GM23338 (cell line): ENCODE measurements around the gene GOLGA6C. TPM values are rescaled to one million over a fixed set of nuclear protein-coding genes. Genes with fewer than 3 reads are reported as not detected.

ENCODE experiments used
- ATAC-seq: fragments of 200-7000 bp; cut with Tn5 transposase; 3 replicates; pipeline ENCODE4 v1.9.1; 2020
- DNase-seq: peaks from one replicate; pipeline ENCODE4 v3.0.0-alpha.2; 2015; ENCODE audit warnings: low spot score
- H2AFZ ChIP-seq: fragments of 200-600 bp; sonication (generic); 2 replicates; pipeline ENCODE4 v1.8.0; 2016; ENCODE audit warnings: antibody characterized with exemption, mild to moderate bottlenecking, moderate library complexity
- H3F3A ChIP-seq: fragments of 200-600 bp; sonication (generic); replicated peaks from 2 replicates; pipeline ENCODE4 v1.8.0; 2017; ENCODE audit warnings: antibody characterized with exemption, mixed run types, low read depth
- H3K27ac ChIP-seq: fragments of 200-600 bp; sonication (generic); 2 replicates; pipeline ENCODE4 v1.6.1; 2016; ENCODE audit warnings: low read depth
- H3K27me3 ChIP-seq: fragments of 200-600 bp; sonication (generic); 2 replicates; pipeline ENCODE4 v1.8.0; 2016; ENCODE audit warnings: mild to moderate bottlenecking, mixed run types, moderate library complexity; ENCODE audit not compliant: insufficient read depth
- H3K36me3 ChIP-seq: fragments of 200-600 bp; sonication (generic); 2 replicates; pipeline ENCODE4 v1.8.0; 2016; ENCODE audit warnings: mild to moderate bottlenecking; ENCODE audit not compliant: insufficient read depth
- H3K4me1 ChIP-seq: fragments of 200-600 bp; sonication (generic); 2 replicates; pipeline ENCODE4 v1.8.0; 2016; ENCODE audit warnings: mild to moderate bottlenecking, moderate library complexity; ENCODE audit not compliant: insufficient read depth
- H3K4me2 ChIP-seq: fragments of 200-600 bp; sonication (generic); 2 replicates; pipeline ENCODE4 v1.7.1; 2017; ENCODE audit warnings: mixed run types
- H3K4me3 ChIP-seq: fragments of 200-600 bp; sonication (generic); 2 replicates; pipeline ENCODE4 v1.6.1; 2016; ENCODE audit warnings: mixed run types
- H3K79me2 ChIP-seq: fragments of 200-600 bp; sonication (generic); replicated peaks from 2 replicates; pipeline ENCODE4 v1.8.0; 2017; ENCODE audit warnings: mild to moderate bottlenecking; ENCODE audit not compliant: insufficient read depth
- H3K9me2 ChIP-seq: fragments of 200-600 bp; sonication (generic); 2 replicates; pipeline ENCODE4 v1.8.0; 2017; ENCODE audit not compliant: insufficient read depth
- H4K20me1 ChIP-seq: fragments of 200-600 bp; sonication (generic); replicated peaks from 2 replicates; pipeline ENCODE4 v1.8.0; 2017; ENCODE audit warnings: mild to moderate bottlenecking; ENCODE audit not compliant: insufficient read depth
- H3K27ac Mint-ChIP-seq: 2 replicates; pipeline ENCODE4 v1.8.0; 2020; ENCODE audit warnings: inconsistent platforms, mild to moderate bottlenecking, moderate library complexity, mixed read lengths
- H3K27me3 Mint-ChIP-seq: 3 replicates; pipeline ENCODE4 v1.8.0; 2022; ENCODE audit warnings: low read depth, mild to moderate bottlenecking, moderate library complexity, mixed read lengths, inconsistent platforms; ENCODE audit not compliant: insufficient read depth, poor library complexity
- H3K36me3 Mint-ChIP-seq: 3 replicates; pipeline ENCODE4 v1.8.0; 2021; ENCODE audit warnings: low read depth, mild to moderate bottlenecking, inconsistent platforms, moderate library complexity, mixed read lengths
- H3K4me1 Mint-ChIP-seq: 3 replicates; pipeline ENCODE4 v1.8.0; 2020; ENCODE audit warnings: mild to moderate bottlenecking, inconsistent platforms, mixed read lengths
- H3K4me3 Mint-ChIP-seq: 3 replicates; pipeline ENCODE4 v1.8.0; 2021; ENCODE audit warnings: moderate library complexity, mild to moderate bottlenecking, inconsistent platforms, mixed read lengths
- H3K9me3 Mint-ChIP-seq: 3 replicates; pipeline ENCODE4 v1.8.0; 2020; ENCODE audit warnings: moderate library complexity, mild to moderate bottlenecking, inconsistent platforms, mixed read lengths
- CREB1 ChIP-seq: fragments of 250-450 bp; sonication (Bioruptor Pico); IDR thresholded peaks from 2 replicates; pipeline ENCODE4 v1.5.0; 2020; ENCODE audit warnings: low read depth, mild to moderate bottlenecking, moderate library complexity
- EZH2 ChIP-seq: fragments of 200-600 bp; sonication (generic); IDR thresholded peaks from one replicate; pipeline ENCODE4 v1.8.0; 2017; ENCODE audit warnings: antibody characterized with exemption, mild to moderate bottlenecking, low read depth; ENCODE audit not compliant: unreplicated experiment
- EZH2phosphoT487 ChIP-seq: fragments of 200-600 bp; sonication (generic); IDR thresholded peaks from one replicate; pipeline ENCODE4 v1.8.1; 2018; ENCODE audit warnings: antibody characterized with exemption; ENCODE audit not compliant: unreplicated experiment
- JUNB ChIP-seq: IDR thresholded peaks from one replicate; pipeline ENCODE4 v1.6.1; 2016; ENCODE audit warnings: antibody characterized with exemption; ENCODE audit not compliant: unreplicated experiment
- NANOG ChIP-seq: IDR thresholded peaks from 2 replicates; pipeline ENCODE4 v1.6.1; 2016; ENCODE audit warnings: antibody characterized with exemption, borderline replicate concordance
- POLR2AphosphoS5 ChIP-seq: IDR thresholded peaks from 2 replicates; pipeline ENCODE4 v1.6.1; 2016; ENCODE audit warnings: antibody characterized with exemption, low read depth
- STAT1 ChIP-seq: IDR thresholded peaks from one replicate; pipeline ENCODE4 v1.6.1; 2016; ENCODE audit warnings: antibody characterized with exemption; ENCODE audit not compliant: unreplicated experiment
- ZNF114 ChIP-seq: fragments of 250-450 bp; sonication (Bioruptor Pico); IDR thresholded peaks from 2 replicates; pipeline ENCODE4 v1.5.0; 2020; ENCODE audit warnings: mild to moderate bottlenecking, moderate library complexity
- ZNF331 ChIP-seq: fragments of 250-450 bp; sonication (Bioruptor Pico); IDR thresholded peaks from 2 replicates; pipeline ENCODE4 v1.5.0; 2020; ENCODE audit warnings: low read depth, mild to moderate bottlenecking, moderate library complexity
- polyA plus RNA-seq: library from polyadenylated mRNA; unstranded; fragments of >200 nt; fragmentation: Nextera tagmentation; extraction: Ambion mirVana; gene quantifications from 2 replicates; pipeline ENCODE4 v1.2.1, GENCODE V29; 2016
- total RNA-seq: library from RNA; depleted of rRNA; stranded (reverse); fragments of >200 nt; shearing (Covaris generic); gene quantifications from 2 replicates; pipeline ENCODE4 v1.2.3, GENCODE V29; 2014
- TF ChIP-seq, protein P1 (sequence below): IDR thresholded peaks from one replicate; pipeline ENCODE4 v1.6.1; 2018; ENCODE audit warnings: antibody characterized with exemption; ENCODE audit not compliant: unreplicated experiment
- TF ChIP-seq, protein P2 (sequence below), 2 experiments: fragments of 200-600 bp in 1 of 2; sonication (generic) in 1 of 2; conservative IDR thresholded peaks; 2 replicates each; pipeline versions ENCODE4 v1.5.1 to v1.6.1; 2016 to 2017; ENCODE audit warnings: antibody characterized with exemption in 2 of 2, low read depth in 2 of 2, mild to moderate bottlenecking in 2 of 2, moderate library complexity in 1 of 2
- TF ChIP-seq, protein P3 (sequence below): IDR thresholded peaks from 2 replicates; pipeline ENCODE4 v1.6.1; 2016; ENCODE audit warnings: antibody characterized with exemption
- TF ChIP-seq, protein P4 (sequence below): fragments of 250-450 bp; sonication (Bioruptor Pico); IDR thresholded peaks from 2 replicates; pipeline ENCODE4 v1.5.0; 2020; ENCODE audit warnings: mild to moderate bottlenecking, moderate library complexity

Gene GOLGA6C
- total and polyA plus RNA-seq, 2 experiments from 2014 or later: 0.34 to 1.3 TPM

DNA sequence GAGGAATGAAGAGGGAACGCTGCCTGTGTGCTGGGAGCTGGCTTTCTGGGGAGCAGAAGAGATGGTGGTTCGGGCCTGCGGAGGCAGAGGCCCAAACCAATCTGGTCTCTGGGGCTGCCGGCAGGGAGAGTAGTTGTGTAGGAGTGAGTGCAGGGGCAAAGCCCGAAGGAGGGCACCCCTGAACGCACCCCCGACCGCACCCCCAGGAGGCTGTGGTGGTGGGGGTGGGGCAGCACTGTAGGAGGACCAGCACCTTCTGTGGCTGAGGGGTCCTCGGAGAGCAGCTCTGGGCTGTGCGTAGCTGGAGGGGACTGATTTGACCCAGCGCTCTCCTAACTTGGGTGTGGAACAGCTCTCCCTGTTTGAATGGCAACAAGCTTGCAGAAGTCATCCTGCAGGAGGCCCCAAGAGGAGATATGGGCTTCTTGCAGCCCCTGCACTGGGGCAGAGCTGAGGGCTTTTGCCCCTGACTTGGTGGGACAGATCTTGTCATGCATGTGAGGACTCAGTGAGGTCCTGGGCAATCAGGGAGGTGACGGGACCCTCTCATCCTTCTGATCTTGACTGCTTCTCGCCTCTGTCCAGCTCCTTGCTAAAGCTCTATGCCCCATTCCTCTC, 30.4 kb upstream of the GOLGA6C start:
- Histone ChIP-seq H3K27ac (no peak overlapping the region), H3K4me3 (no peak overlapping the region), H3K4me2 (no peak overlapping the region), H2AFZ (no peak overlapping the region), H3K4me1 (no peaks in the 10 kb centered on the region), H3K36me3 (no peaks in the 10 kb centered on the region), H3F3A (no peaks in the 10 kb centered on the region), H4K20me1 (no peaks in the 10 kb centered on the region), H3K27me3 (no peaks in the 10 kb centered on the region), H3K79me2 (no peaks in the 10 kb centered on the region), H3K9me2 (no peaks in the 10 kb centered on the region)
- peaks cover 13% of the 10 kb centered on the region for H3K27me3 Mint-ChIP-seq
- H3K4me3 Mint-ChIP-seq: no peak overlapping the region; the same call in 2 of the 3 replicates
- peaks cover 2% of the 10 kb centered on the region; the same call in 1 of the 3 replicates for H3K36me3 Mint-ChIP-seq
- ATAC-seq: no peak
- peaks cover 15% of the 10 kb centered on the region for H3K4me1 Mint-ChIP-seq
- no peaks in the 10 kb centered on the region; the same call in 2 of the 3 replicates for H3K9me3 Mint-ChIP-seq
- H3K27ac Mint-ChIP-seq: no peak overlapping the region
- TF ChIP-seq ZNF331 (CRISPR knock-in tag) (no peak), EZH2phosphoT487 (no peak), ZNF114 (CRISPR knock-in tag) (no peak), EZH2 (no peak), STAT1 (no peak), POLR2AphosphoS5 (no peak), JUNB (no peak), NANOG (no peak), CREB1 (CRISPR knock-in tag) (no peak)
- TF ChIP-seq, protein P1, sequence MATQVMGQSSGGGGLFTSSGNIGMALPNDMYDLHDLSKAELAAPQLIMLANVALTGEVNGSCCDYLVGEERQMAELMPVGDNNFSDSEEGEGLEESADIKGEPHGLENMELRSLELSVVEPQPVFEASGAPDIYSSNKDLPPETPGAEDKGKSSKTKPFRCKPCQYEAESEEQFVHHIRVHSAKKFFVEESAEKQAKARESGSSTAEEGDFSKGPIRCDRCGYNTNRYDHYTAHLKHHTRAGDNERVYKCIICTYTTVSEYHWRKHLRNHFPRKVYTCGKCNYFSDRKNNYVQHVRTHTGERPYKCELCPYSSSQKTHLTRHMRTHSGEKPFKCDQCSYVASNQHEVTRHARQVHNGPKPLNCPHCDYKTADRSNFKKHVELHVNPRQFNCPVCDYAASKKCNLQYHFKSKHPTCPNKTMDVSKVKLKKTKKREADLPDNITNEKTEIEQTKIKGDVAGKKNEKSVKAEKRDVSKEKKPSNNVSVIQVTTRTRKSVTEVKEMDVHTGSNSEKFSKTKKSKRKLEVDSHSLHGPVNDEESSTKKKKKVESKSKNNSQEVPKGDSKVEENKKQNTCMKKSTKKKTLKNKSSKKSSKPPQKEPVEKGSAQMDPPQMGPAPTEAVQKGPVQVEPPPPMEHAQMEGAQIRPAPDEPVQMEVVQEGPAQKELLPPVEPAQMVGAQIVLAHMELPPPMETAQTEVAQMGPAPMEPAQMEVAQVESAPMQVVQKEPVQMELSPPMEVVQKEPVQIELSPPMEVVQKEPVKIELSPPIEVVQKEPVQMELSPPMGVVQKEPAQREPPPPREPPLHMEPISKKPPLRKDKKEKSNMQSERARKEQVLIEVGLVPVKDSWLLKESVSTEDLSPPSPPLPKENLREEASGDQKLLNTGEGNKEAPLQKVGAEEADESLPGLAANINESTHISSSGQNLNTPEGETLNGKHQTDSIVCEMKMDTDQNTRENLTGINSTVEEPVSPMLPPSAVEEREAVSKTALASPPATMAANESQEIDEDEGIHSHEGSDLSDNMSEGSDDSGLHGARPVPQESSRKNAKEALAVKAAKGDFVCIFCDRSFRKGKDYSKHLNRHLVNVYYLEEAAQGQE: no peak
- TF ChIP-seq, protein P2, sequence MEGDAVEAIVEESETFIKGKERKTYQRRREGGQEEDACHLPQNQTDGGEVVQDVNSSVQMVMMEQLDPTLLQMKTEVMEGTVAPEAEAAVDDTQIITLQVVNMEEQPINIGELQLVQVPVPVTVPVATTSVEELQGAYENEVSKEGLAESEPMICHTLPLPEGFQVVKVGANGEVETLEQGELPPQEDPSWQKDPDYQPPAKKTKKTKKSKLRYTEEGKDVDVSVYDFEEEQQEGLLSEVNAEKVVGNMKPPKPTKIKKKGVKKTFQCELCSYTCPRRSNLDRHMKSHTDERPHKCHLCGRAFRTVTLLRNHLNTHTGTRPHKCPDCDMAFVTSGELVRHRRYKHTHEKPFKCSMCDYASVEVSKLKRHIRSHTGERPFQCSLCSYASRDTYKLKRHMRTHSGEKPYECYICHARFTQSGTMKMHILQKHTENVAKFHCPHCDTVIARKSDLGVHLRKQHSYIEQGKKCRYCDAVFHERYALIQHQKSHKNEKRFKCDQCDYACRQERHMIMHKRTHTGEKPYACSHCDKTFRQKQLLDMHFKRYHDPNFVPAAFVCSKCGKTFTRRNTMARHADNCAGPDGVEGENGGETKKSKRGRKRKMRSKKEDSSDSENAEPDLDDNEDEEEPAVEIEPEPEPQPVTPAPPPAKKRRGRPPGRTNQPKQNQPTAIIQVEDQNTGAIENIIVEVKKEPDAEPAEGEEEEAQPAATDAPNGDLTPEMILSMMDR (conservative IDR thresholded peaks at IDR 0.05; ENCODE audit: low read depth in 2 of 2): no peak
- TF ChIP-seq, protein P3, sequence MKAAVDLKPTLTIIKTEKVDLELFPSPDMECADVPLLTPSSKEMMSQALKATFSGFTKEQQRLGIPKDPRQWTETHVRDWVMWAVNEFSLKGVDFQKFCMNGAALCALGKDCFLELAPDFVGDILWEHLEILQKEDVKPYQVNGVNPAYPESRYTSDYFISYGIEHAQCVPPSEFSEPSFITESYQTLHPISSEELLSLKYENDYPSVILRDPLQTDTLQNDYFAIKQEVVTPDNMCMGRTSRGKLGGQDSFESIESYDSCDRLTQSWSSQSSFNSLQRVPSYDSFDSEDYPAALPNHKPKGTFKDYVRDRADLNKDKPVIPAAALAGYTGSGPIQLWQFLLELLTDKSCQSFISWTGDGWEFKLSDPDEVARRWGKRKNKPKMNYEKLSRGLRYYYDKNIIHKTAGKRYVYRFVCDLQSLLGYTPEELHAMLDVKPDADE: no peak
- TF ChIP-seq, protein P4, sequence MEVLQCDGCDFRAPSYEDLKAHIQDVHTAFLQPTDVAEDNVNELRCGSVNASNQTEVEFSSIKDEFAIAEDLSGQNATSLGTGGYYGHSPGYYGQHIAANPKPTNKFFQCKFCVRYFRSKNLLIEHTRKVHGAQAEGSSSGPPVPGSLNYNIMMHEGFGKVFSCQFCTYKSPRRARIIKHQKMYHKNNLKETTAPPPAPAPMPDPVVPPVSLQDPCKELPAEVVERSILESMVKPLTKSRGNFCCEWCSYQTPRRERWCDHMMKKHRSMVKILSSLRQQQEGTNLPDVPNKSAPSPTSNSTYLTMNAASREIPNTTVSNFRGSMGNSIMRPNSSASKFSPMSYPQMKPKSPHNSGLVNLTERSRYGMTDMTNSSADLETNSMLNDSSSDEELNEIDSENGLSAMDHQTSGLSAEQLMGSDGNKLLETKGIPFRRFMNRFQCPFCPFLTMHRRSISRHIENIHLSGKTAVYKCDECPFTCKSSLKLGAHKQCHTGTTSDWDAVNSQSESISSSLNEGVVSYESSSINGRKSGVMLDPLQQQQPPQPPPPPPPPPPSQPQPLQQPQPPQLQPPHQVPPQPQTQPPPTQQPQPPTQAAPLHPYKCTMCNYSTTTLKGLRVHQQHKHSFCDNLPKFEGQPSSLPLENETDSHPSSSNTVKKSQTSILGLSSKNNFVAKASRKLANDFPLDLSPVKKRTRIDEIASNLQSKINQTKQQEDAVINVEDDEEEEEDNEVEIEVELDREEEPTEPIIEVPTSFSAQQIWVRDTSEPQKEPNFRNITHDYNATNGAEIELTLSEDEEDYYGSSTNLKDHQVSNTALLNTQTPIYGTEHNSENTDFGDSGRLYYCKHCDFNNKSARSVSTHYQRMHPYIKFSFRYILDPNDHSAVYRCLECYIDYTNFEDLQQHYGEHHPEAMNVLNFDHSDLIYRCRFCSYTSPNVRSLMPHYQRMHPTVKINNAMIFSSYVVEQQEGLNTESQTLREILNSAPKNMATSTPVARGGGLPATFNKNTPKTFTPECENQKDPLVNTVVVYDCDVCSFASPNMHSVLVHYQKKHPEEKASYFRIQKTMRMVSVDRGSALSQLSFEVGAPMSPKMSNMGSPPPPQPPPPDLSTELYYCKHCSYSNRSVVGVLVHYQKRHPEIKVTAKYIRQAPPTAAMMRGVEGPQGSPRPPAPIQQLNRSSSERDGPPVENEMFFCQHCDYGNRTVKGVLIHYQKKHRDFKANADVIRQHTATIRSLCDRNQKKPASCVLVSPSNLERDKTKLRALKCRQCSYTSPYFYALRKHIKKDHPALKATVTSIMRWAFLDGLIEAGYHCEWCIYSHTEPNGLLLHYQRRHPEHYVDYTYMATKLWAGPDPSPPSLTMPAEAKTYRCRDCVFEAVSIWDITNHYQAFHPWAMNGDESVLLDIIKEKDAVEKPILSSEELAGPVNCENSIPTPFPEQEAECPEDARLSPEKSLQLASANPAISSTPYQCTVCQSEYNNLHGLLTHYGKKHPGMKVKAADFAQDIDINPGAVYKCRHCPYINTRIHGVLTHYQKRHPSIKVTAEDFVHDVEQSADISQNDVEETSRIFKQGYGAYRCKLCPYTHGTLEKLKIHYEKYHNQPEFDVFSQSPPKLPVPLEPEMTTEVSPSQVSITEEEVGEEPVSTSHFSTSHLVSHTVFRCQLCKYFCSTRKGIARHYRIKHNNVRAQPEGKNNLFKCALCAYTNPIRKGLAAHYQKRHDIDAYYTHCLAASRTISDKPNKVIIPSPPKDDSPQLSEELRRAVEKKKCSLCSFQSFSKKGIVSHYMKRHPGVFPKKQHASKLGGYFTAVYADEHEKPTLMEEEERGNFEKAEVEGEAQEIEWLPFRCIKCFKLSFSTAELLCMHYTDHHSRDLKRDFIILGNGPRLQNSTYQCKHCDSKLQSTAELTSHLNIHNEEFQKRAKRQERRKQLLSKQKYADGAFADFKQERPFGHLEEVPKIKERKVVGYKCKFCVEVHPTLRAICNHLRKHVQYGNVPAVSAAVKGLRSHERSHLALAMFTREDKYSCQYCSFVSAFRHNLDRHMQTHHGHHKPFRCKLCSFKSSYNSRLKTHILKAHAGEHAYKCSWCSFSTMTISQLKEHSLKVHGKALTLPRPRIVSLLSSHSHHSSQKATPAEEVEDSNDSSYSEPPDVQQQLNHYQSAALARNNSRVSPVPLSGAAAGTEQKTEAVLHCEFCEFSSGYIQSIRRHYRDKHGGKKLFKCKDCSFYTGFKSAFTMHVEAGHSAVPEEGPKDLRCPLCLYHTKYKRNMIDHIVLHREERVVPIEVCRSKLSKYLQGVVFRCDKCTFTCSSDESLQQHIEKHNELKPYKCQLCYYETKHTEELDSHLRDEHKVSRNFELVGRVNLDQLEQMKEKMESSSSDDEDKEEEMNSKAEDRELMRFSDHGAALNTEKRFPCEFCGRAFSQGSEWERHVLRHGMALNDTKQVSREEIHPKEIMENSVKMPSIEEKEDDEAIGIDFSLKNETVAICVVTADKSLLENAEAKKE (CRISPR knock-in tag): no peak
- no peak for DNase-seq
